Measurements from ENCODE around the gene LHFPL3. TPM values are rescaled to one million over a fixed set of nuclear protein-coding genes. Genes with fewer than 3 reads are reported as not detected.
A peak's percentile ranks its signal among the peaks of the same experiment; 100 is the strongest.

LHFPL3 gene
- polyA plus RNA-seq, 1 of the 3 experiments (the other 2 are of a cell fraction): not detected

DNA sequence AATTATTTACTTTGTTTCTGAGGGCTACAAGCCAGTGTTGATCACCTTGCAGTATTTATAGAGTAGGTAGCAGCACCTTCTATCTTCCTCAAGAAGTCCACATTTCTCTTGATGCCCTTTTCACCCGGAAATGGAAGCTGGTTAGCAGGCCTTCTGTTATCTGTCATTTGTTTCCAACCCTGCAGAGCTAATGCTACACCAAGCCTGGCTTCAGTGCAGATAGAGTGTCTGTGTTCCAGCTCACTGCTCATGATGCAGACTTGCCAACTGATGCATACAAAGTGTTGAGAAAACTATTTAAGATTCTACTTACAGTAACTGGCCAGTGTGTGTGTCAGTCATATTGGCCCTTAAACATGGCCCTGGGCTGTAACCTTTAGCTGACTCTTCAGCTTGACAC lies 301.0 kb downstream of the LHFPL3 start (continued):
- TF ChIP-seq, protein P1, sequence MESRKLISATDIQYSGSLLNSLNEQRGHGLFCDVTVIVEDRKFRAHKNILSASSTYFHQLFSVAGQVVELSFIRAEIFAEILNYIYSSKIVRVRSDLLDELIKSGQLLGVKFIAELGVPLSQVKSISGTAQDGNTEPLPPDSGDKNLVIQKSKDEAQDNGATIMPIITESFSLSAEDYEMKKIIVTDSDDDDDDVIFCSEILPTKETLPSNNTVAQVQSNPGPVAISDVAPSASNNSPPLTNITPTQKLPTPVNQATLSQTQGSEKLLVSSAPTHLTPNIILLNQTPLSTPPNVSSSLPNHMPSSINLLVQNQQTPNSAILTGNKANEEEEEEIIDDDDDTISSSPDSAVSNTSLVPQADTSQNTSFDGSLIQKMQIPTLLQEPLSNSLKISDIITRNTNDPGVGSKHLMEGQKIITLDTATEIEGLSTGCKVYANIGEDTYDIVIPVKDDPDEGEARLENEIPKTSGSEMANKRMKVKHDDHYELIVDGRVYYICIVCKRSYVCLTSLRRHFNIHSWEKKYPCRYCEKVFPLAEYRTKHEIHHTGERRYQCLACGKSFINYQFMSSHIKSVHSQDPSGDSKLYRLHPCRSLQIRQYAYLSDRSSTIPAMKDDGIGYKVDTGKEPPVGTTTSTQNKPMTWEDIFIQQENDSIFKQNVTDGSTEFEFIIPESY (IDR thresholded peaks at IDR 0.05; ENCODE audit: borderline replicate concordance, low read depth): no peak
- peak; percentile 30; the same call in 1 of the 2 replicates for TF ChIP-seq RAD21 (IDR thresholded peaks at IDR 0.05; ENCODE audit: low read length)
- peak; percentile 76 for TF ChIP-seq RCOR1 (IDR thresholded peaks at IDR 0.05; ENCODE audit: low read length)
- TF ChIP-seq FOXJ3 (CRISPR knock-in tag; IDR thresholded peaks at IDR 0.05): peak; percentile 96
- TF ChIP-seq, protein P2, sequence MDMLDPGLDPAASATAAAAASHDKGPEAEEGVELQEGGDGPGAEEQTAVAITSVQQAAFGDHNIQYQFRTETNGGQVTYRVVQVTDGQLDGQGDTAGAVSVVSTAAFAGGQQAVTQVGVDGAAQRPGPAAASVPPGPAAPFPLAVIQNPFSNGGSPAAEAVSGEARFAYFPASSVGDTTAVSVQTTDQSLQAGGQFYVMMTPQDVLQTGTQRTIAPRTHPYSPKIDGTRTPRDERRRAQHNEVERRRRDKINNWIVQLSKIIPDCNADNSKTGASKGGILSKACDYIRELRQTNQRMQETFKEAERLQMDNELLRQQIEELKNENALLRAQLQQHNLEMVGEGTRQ (IDR thresholded peaks at IDR 0.05; ENCODE audit: borderline replicate concordance, low read depth, low read length): no peak
- no peak for TF ChIP-seq GABPA (IDR thresholded peaks at IDR 0.05; ENCODE audit: low read depth)
- TF ChIP-seq, protein P3, sequence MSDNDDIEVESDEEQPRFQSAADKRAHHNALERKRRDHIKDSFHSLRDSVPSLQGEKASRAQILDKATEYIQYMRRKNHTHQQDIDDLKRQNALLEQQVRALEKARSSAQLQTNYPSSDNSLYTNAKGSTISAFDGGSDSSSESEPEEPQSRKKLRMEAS (IDR thresholded peaks at IDR 0.05; ENCODE audit: low read depth): no peak
- no peak for TF ChIP-seq ELF1 (IDR thresholded peaks at IDR 0.05)
- no peak for TF ChIP-seq SMC3 (IDR thresholded peaks at IDR 0.05; ENCODE audit: low read depth, low read length)
- TF ChIP-seq POLR2AphosphoS5 (IDR thresholded peaks at IDR 0.05; ENCODE audit: low read depth, low read length): no peak
- no peak for TF ChIP-seq EZH2phosphoT487 (IDR thresholded peaks at IDR 0.05; ENCODE audit: borderline replicate concordance, low read depth)
- TF ChIP-seq MEF2A (IDR thresholded peaks at IDR 0.05; ENCODE audit: borderline replicate concordance, low read depth): no peak
- TF ChIP-seq FOXM1 (IDR thresholded peaks at IDR 0.05; ENCODE audit: low read depth): no peak
- TF ChIP-seq RFX5 (IDR thresholded peaks at IDR 0.05; ENCODE audit: low read length): peak; percentile 88
- TF ChIP-seq, protein P4, sequence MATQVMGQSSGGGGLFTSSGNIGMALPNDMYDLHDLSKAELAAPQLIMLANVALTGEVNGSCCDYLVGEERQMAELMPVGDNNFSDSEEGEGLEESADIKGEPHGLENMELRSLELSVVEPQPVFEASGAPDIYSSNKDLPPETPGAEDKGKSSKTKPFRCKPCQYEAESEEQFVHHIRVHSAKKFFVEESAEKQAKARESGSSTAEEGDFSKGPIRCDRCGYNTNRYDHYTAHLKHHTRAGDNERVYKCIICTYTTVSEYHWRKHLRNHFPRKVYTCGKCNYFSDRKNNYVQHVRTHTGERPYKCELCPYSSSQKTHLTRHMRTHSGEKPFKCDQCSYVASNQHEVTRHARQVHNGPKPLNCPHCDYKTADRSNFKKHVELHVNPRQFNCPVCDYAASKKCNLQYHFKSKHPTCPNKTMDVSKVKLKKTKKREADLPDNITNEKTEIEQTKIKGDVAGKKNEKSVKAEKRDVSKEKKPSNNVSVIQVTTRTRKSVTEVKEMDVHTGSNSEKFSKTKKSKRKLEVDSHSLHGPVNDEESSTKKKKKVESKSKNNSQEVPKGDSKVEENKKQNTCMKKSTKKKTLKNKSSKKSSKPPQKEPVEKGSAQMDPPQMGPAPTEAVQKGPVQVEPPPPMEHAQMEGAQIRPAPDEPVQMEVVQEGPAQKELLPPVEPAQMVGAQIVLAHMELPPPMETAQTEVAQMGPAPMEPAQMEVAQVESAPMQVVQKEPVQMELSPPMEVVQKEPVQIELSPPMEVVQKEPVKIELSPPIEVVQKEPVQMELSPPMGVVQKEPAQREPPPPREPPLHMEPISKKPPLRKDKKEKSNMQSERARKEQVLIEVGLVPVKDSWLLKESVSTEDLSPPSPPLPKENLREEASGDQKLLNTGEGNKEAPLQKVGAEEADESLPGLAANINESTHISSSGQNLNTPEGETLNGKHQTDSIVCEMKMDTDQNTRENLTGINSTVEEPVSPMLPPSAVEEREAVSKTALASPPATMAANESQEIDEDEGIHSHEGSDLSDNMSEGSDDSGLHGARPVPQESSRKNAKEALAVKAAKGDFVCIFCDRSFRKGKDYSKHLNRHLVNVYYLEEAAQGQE (IDR thresholded peaks at IDR 0.05; ENCODE audit: low read depth, low read length): no peak

DNA sequence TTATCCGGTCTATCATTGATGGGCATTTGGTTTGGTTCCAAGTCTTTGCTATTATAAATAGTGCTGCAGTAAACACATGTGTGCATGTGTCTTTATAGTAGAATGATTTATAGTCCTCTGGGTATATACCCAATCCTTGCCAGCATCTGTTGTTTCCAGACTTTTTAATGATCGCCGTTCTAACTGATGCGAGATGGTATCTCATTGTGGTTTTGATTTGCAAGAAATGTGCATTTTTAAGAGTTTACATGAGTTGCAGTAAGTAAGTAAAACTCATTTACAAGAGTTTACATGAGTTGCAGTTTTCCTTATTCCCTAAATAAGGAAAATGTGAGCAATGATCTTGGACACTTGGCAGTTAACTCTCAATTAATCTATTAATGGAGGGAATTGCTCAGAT lies 312.1 kb downstream of the LHFPL3 start:
- ChIA-PET CTCF (interaction anchor here (6.0 kb wide), 1 partner anchor 15 kb away, joined by 68 read pairs; no protein-coding TSS in a partner anchor), POLR2A (no interaction called here)
- H3K79me2 ChIP-seq (ENCODE audit: insufficient read depth): no peaks in the 10 kb centered on the region
- H3K4me1 ChIP-seq (ENCODE audit: control insufficient read depth in 1 of 2, insufficient read depth in 2 of 2, low read depth in 1 of 2, low read length in 1 of 2): peaks cover 0 to 2% of the 10 kb centered on the region in 2 experiments; a peak in 1 of 4 replicates
- WGBS (ENCODE audit: low lambda C conversion rate): 52% methylated on average over 4 of the region's 4 CpGs
- H3K9me3 ChIP-seq: no peaks in the 10 kb centered on the region
- no peaks in the 10 kb centered on the region for H4K20me1 ChIP-seq (ENCODE audit: insufficient read depth)
- no peaks in the 10 kb centered on the region for H3F3A ChIP-seq (replicated peaks; ENCODE audit: insufficient read depth)
- H3K4me3 ChIP-seq (ENCODE audit: low read depth in 2 of 2, low read length in 1 of 2): no peak overlapping the region
- H3K9me2 ChIP-seq: no peaks in the 10 kb centered on the region
- H3K27ac ChIP-seq (ENCODE audit: low read depth in 2 of 2, low read length in 1 of 2): no peak overlapping the region
- no peak overlapping the region for H3K4me2 ChIP-seq
- DNase-seq: no peak
- no peaks in the 10 kb centered on the region for H3K36me3 ChIP-seq (replicated peaks in 1 of 2; ENCODE audit: control insufficient read depth in 1 of 2, insufficient read depth in 2 of 2, low read length in 1 of 2)
- H3K27me3 ChIP-seq (ENCODE audit: insufficient read depth): no peaks in the 10 kb centered on the region
- H2AFZ ChIP-seq (ENCODE audit: low read depth): no peak overlapping the region
- no peak overlapping the region for H3K9ac ChIP-seq
- TF ChIP-seq EZH2phosphoT487 (IDR thresholded peaks at IDR 0.05; ENCODE audit: borderline replicate concordance, low read depth) (no peak), RXRA (IDR thresholded peaks at IDR 0.05; ENCODE audit: borderline replicate concordance, low read depth) (no peak), FOXJ3 (CRISPR knock-in tag; IDR thresholded peaks at IDR 0.05) (no peak), GATA2 (CRISPR knock-in tag; IDR thresholded peaks at IDR 0.05) (no peak), TCF12 (IDR thresholded peaks at IDR 0.05) (no peak), NFIC (IDR thresholded peaks at IDR 0.05; ENCODE audit: borderline replicate concordance) (no peak), SIN3A (IDR thresholded peaks at IDR 0.05; ENCODE audit: borderline replicate concordance, low read depth, low read length) (no peak), RFX5 (IDR thresholded peaks at IDR 0.05; ENCODE audit: low read length) (no peak), FOXM1 (IDR thresholded peaks at IDR 0.05; ENCODE audit: low read depth) (no peak), SMC3 (IDR thresholded peaks at IDR 0.05; ENCODE audit: low read depth, low read length) (no peak)
- TF ChIP-seq, protein P3 (IDR thresholded peaks at IDR 0.05; ENCODE audit: low read depth): no peak
- TF ChIP-seq, protein P5, sequence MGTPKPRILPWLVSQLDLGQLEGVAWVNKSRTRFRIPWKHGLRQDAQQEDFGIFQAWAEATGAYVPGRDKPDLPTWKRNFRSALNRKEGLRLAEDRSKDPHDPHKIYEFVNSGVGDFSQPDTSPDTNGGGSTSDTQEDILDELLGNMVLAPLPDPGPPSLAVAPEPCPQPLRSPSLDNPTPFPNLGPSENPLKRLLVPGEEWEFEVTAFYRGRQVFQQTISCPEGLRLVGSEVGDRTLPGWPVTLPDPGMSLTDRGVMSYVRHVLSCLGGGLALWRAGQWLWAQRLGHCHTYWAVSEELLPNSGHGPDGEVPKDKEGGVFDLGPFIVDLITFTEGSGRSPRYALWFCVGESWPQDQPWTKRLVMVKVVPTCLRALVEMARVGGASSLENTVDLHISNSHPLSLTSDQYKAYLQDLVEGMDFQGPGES (IDR thresholded peaks at IDR 0.05; ENCODE audit: low read depth, low read length): no peak
- TF ChIP-seq, protein P6, sequence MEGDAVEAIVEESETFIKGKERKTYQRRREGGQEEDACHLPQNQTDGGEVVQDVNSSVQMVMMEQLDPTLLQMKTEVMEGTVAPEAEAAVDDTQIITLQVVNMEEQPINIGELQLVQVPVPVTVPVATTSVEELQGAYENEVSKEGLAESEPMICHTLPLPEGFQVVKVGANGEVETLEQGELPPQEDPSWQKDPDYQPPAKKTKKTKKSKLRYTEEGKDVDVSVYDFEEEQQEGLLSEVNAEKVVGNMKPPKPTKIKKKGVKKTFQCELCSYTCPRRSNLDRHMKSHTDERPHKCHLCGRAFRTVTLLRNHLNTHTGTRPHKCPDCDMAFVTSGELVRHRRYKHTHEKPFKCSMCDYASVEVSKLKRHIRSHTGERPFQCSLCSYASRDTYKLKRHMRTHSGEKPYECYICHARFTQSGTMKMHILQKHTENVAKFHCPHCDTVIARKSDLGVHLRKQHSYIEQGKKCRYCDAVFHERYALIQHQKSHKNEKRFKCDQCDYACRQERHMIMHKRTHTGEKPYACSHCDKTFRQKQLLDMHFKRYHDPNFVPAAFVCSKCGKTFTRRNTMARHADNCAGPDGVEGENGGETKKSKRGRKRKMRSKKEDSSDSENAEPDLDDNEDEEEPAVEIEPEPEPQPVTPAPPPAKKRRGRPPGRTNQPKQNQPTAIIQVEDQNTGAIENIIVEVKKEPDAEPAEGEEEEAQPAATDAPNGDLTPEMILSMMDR (IDR thresholded peaks at IDR 0.05): no peak

Measured in SK-N-SH (cell line).